Esophagus muscularis mucosa (tissue), 4 donors: ENCODE data around the gene APOD. TPM values are rescaled to one million over a fixed set of nuclear protein-coding genes. Genes with fewer than 3 reads are reported as not detected.

Experiments used
- DNase-seq: peaks from one replicate; pipeline ENCODE4 v3.0.0-alpha.2; 2017; ENCODE audit errors: extremely low spot score
- H3K27ac ChIP-seq, 4 donors: fragments of 200-600 bp; sonication (generic); replicated peaks in 1 of 4; 1 replicate in 3 of 4; 2 replicates in 1 of 4; pipeline ENCODE4 v1.5.1; 2016 to 2019; ENCODE audit warnings: mild to moderate bottlenecking in 1 of 4
- H3K27me3 ChIP-seq, 4 donors: fragments of 200-600 bp; sonication (generic); one replicate each; pipeline versions ENCODE4 v1.5.1 to v1.6.0; 2016 to 2019
- H3K36me3 ChIP-seq, 4 donors: fragments of 200-600 bp; sonication (generic); one replicate each; pipeline ENCODE4 v1.5.1; 2016 to 2019
- H3K4me1 ChIP-seq, 4 donors: fragments of 200-600 bp; sonication (generic); one replicate each; pipeline ENCODE4 v1.5.1; 2016 to 2019
- H3K4me3 ChIP-seq, 4 donors: fragments of 200-600 bp; sonication (generic); 1 replicate in 2 of 4; 2 replicates in 2 of 4; pipeline ENCODE4 v1.5.1; 2016 to 2019; ENCODE audit warnings: mild to moderate bottlenecking in 4 of 4, moderate library complexity in 1 of 4
- H3K9me3 ChIP-seq, 4 donors: fragments of 200-600 bp; sonication (generic); 1 replicate in 3 of 4; 2 replicates in 1 of 4; pipeline ENCODE4 v1.5.1; 2016 to 2019
- CTCF ChIP-seq, 3 experiments: fragments of 200-600 bp in 2 of 3; fragments of 450-650 bp in 1 of 3; sonication (generic) in 2 of 3; IDR thresholded peaks; one replicate each; pipeline ENCODE4 v1.5.1; 2017 to 2019; ENCODE audit warnings: antibody characterized with exemption in 3 of 3, mild to moderate bottlenecking in 2 of 3, moderate library complexity in 1 of 3
- EP300 ChIP-seq: sonication (generic); formaldehyde crosslinking; IDR thresholded peaks from one replicate; pipeline ENCODE4 v1.6.1; 2017; ENCODE audit warnings: antibody characterized with exemption
- POLR2A ChIP-seq: fragments of 450-650 bp; IDR thresholded peaks from one replicate; pipeline ENCODE4 v1.6.1; 2017; ENCODE audit warnings: antibody characterized with exemption, moderate library complexity, mild to moderate bottlenecking, low read depth
- POLR2AphosphoS5 ChIP-seq, 2 donors: sonication (generic); formaldehyde crosslinking; IDR thresholded peaks; one replicate each; pipeline ENCODE4 v1.6.1; 2017; ENCODE audit warnings: antibody characterized with exemption in 2 of 2
- WGBS: methylation state at CpG from one replicate; pipeline ENCODE4 v1.1.5; 2018; 5-methylcytosine and 5-hydroxymethylcytosine counted together
- intact Hi-C: fragments of 100-400 bp; cut with DNase I; formaldehyde crosslinking; loops from one replicate; pipeline ENCODE4 v1.15.1; 2023
- total RNA-seq, 4 donors: library from RNA; depleted of rRNA; stranded (reverse); fragments of >200 nt; gene quantifications; one replicate each; pipeline versions ENCODE4 v1.1.0 to v1.2.1, GENCODE V29; 2016

The APOD gene
- total RNA-seq, 4 donors from 2014 or later: 355 to 591 (median 523) TPM

- H3K27ac ChIP-seq: no peak overlapping the region
- DNase-seq: no peak
- intact Hi-C loops: no loop called here
- H3K9me3 ChIP-seq: no peaks in the 10 kb centered on the region
- peaks cover 9 to 52% (median 39%) of the 10 kb centered on the region in 4 donors for H3K4me1 ChIP-seq
- no peaks in the 10 kb centered on the region for H3K27me3 ChIP-seq
- no peaks in the 10 kb centered on the region for H3K36me3 ChIP-seq
- no peak overlapping the region for H3K4me3 ChIP-seq
- 58% methylated on average over 2 of the region's 2 CpGs for WGBS
- TF ChIP-seq EP300 (no peak), POLR2AphosphoS5 (IDR thresholded peaks at IDR 0.05) (no peak), POLR2A (no peak), CTCF (IDR thresholded peaks at IDR 0.05) (no peak)
Measured at GRCh38 chr3:195548987-195549386, 34.8 kb downstream of the APOD start.

GRCh38 chr3:195548501-195548900 lies 35.2 kb downstream of the APOD start:
- no peak for DNase-seq
- H3K36me3 ChIP-seq: no peaks in the 10 kb centered on the region
- H3K27ac ChIP-seq: no peak overlapping the region
- intact Hi-C loops: no loop called here
- H3K9me3 ChIP-seq: no peaks in the 10 kb centered on the region
- no peaks in the 10 kb centered on the region for H3K27me3 ChIP-seq
- no peak for TF ChIP-seq EP300
- no peak for TF ChIP-seq POLR2AphosphoS5 (IDR thresholded peaks at IDR 0.05)
- no peak for TF ChIP-seq CTCF (IDR thresholded peaks at IDR 0.05)
- no peak for TF ChIP-seq POLR2A
- H3K4me3 ChIP-seq: no peak overlapping the region
- H3K4me1 ChIP-seq: peaks cover 13 to 56% (median 44%) of the 10 kb centered on the region in 4 donors

GRCh38 chr3:195548006-195548405 lies 35.7 kb downstream of the APOD start:
- Histone ChIP-seq H3K4me3 (no peak overlapping the region), H3K36me3 (no peaks in the 10 kb centered on the region), H3K27ac (no peak overlapping the region), H3K4me1 (peaks cover 13 to 57% (median 44%) of the 10 kb centered on the region in 4 donors), H3K9me3 (no peaks in the 10 kb centered on the region), H3K27me3 (no peaks in the 10 kb centered on the region)
- intact Hi-C loops: no loop called here
- no peak for TF ChIP-seq POLR2A
- TF ChIP-seq EP300: no peak
- no peak for TF ChIP-seq CTCF (IDR thresholded peaks at IDR 0.05)
- no peak for TF ChIP-seq POLR2AphosphoS5 (IDR thresholded peaks at IDR 0.05)
- WGBS: 89% methylated on average over 8 of the region's 8 CpGs
- peak; percentile 42 for DNase-seq

GRCh38 chr3:195546130-195546560 lies 37.6 kb downstream of the APOD start:
- no peaks in the 10 kb centered on the region for H3K9me3 ChIP-seq
- H3K27me3 ChIP-seq: no peaks in the 10 kb centered on the region
- peak overlapping the region; percentile 77 to 90 (median 82) for H3K27ac ChIP-seq
- WGBS: 19% methylated on average over 4 of the region's 4 CpGs
- peaks cover 14 to 61% (median 51%) of the 10 kb centered on the region in 4 donors for H3K4me1 ChIP-seq
- intact Hi-C loops: no loop called here
- H3K36me3 ChIP-seq: no peaks in the 10 kb centered on the region
- TF ChIP-seq POLR2AphosphoS5 (IDR thresholded peaks at IDR 0.05) (peak; percentile 54 to 81), POLR2A (no peak)
- peak; percentile 91 for DNase-seq
- peak overlapping the region in 3 of 4 donors; percentile 36 to 41 (median 38) for H3K4me3 ChIP-seq

GRCh38 chr3:195544634-195545033 lies 39.1 kb downstream of the APOD start:
- DNase-seq: peak; percentile 82

GRCh38 chr3:195544230-195544536 lies 39.6 kb downstream of the APOD start:
- peak; percentile 82 for DNase-seq
- WGBS: 83% methylated on average over 4 of the region's 4 CpGs
- TF ChIP-seq POLR2A (no peak), EP300 (no peak), POLR2AphosphoS5 (IDR thresholded peaks at IDR 0.05) (no peak), CTCF (IDR thresholded peaks at IDR 0.05) (no peak)
- no peaks in the 10 kb centered on the region for H3K27me3 ChIP-seq
- H3K4me1 ChIP-seq: peaks cover 33 to 68% (median 65%) of the 10 kb centered on the region in 4 donors
- no peaks in the 10 kb centered on the region for H3K36me3 ChIP-seq
- peak overlapping the region; percentile 90 to 96 (median 94) for H3K27ac ChIP-seq
- intact Hi-C loops: loop anchor here (5.0 kb wide), 1 partner anchor 102 kb away; the partner anchor contains the start of gene ACAP2
- H3K9me3 ChIP-seq: no peaks in the 10 kb centered on the region
- peak overlapping the region in 3 of 4 donors; percentile 77 to 82 (median 81) for H3K4me3 ChIP-seq

More at GRCh38 chr3:195544634-195545033, 39.1 kb downstream of the APOD start:
- intact Hi-C loops: loop anchor here (5.0 kb wide), 1 partner anchor 102 kb away; the partner anchor contains the start of gene ACAP2
- TF ChIP-seq EP300: no peak
- Histone ChIP-seq H3K27ac (peak overlapping the region; percentile 90 to 96 (median 94)), H3K27me3 (no peaks in the 10 kb centered on the region), H3K4me3 (no peak overlapping the region), H3K36me3 (no peaks in the 10 kb centered on the region), H3K4me1 (peaks cover 29 to 64% (median 61%) of the 10 kb centered on the region in 4 donors), H3K9me3 (no peaks in the 10 kb centered on the region)
- WGBS: 55% methylated on average over 3 of the region's 3 CpGs
